ENCODE results near the gene SLC5A2.

DNA sequence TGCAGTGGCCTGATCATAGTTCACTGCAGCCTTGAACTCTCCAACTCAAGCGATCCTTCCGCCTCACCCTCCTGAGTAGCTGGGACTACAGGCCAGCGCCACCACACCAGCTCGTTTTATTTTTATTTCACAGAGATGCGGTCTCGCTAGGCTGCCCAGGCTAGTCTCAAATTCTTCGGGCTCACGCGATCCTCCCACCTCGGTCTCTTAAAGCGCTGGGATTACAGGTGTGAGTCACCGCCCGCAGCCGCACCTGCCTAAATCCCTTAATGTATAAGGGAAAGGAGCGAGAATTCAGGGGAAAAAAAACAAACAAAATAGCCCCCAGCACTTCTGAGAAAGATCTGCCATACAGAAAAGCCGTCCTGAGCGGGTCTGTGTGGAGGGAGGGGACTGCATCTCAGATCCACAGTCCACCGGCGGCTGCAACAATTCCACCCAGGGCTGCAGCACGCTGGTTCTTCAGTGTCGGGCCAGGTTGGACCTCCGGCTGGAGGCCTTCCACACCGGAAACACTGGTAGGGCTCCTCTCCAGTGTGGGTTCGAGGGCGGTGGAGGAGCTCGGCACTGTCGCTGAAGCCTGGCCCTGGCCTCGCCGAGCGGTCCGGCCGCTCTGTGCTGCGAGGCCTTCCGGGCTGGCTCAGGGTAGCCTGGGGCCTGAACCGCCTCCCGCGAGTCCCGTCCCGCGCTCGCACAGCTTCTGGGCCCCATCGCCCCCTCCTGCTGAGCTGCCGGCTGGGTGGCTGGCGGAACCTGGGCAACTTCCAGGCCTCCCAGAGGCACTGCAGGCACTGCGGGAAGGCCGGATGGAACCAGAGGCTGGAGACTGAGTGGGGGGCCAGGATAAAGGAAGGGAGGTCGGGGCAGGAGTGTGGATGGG is 47.3 kb upstream of the SLC5A2 start:
- TF ChIP-seq, protein P1, sequence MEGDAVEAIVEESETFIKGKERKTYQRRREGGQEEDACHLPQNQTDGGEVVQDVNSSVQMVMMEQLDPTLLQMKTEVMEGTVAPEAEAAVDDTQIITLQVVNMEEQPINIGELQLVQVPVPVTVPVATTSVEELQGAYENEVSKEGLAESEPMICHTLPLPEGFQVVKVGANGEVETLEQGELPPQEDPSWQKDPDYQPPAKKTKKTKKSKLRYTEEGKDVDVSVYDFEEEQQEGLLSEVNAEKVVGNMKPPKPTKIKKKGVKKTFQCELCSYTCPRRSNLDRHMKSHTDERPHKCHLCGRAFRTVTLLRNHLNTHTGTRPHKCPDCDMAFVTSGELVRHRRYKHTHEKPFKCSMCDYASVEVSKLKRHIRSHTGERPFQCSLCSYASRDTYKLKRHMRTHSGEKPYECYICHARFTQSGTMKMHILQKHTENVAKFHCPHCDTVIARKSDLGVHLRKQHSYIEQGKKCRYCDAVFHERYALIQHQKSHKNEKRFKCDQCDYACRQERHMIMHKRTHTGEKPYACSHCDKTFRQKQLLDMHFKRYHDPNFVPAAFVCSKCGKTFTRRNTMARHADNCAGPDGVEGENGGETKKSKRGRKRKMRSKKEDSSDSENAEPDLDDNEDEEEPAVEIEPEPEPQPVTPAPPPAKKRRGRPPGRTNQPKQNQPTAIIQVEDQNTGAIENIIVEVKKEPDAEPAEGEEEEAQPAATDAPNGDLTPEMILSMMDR (IDR thresholded peaks at IDR 0.05; ENCODE audit: low read depth, low read length, poor library complexity, severe bottlenecking): no peak
- no peak for TF ChIP-seq EZH2phosphoT487 (IDR thresholded peaks at IDR 0.05; ENCODE audit: borderline replicate concordance, low read length)
